Left ventricle myocardium inferior (tissue), 1 donor: ENCODE measurements around the gene PDCD10. TPM values are rescaled to one million over a fixed set of nuclear protein-coding genes. Genes with fewer than 3 reads are reported as not detected.
A peak's percentile ranks its signal among the peaks of the same experiment; 100 is the strongest.

ENCODE experiments used
- DNase-seq: peaks from one replicate; pipeline ENCODE4 v3.0.0-alpha.2; 2020
- H3K27ac ChIP-seq: fragments of 200-600 bp; replicated peaks from 2 replicates; pipeline ENCODE4 v1.8.0; 2021
- H3K27me3 ChIP-seq: fragments of 200-600 bp; 2 replicates; pipeline ENCODE4 v1.8.0; 2021; ENCODE audit warnings: low read depth
- H3K36me3 ChIP-seq: fragments of 200-600 bp; 2 replicates; pipeline ENCODE4 v1.8.0; 2021
- H3K4me1 ChIP-seq: fragments of 200-600 bp; 2 replicates; pipeline ENCODE4 v1.8.0; 2021
- H3K4me3 ChIP-seq: fragments of 200-600 bp; 2 replicates; pipeline ENCODE4 v1.8.0; 2021; ENCODE audit warnings: mild to moderate bottlenecking, moderate library complexity
- H3K9me3 ChIP-seq: fragments of 200-600 bp; replicated peaks from 2 replicates; pipeline ENCODE4 v1.8.0; 2021
- CTCF ChIP-seq: fragments of 200-600 bp; IDR thresholded peaks from 2 replicates; pipeline ENCODE4 v1.8.0; 2021; ENCODE audit warnings: antibody characterized with exemption, mild to moderate bottlenecking, borderline replicate concordance
- intact Hi-C: fragments of 100-400 bp; cut with micrococcal nuclease; formaldehyde crosslinking; loops from one replicate; pipeline ENCODE4 v1.11.0; 2022
- total RNA-seq: library from RNA; stranded (reverse); fragmentation: NEBNext Ultra II Directional; extraction: Animal tissue kit (Norgen Biotek cat#: 25700); gene quantifications from one replicate; pipeline ENCODE4 v1.2.1, GENCODE V29; 2021
- donor health status: DM: no; HTN: yes; CAD: no; lungs with severe emphysema.

Gene PDCD10
- total RNA-seq, 1 donor from 2014 or later: 35.1 TPM

- no peak for DNase-seq
- intact Hi-C loops: no loop called here
- Histone ChIP-seq H3K36me3 (no peaks in the 10 kb centered on the region), H3K4me3 (peak overlapping the region; percentile 31), H3K27me3 (no peaks in the 10 kb centered on the region), H3K9me3 (no peaks in the 10 kb centered on the region), H3K4me1 (peaks cover 15% of the 10 kb centered on the region), H3K27ac (no peak overlapping the region)
- TF ChIP-seq CTCF: no peak
Observed at GRCh38 chr3:167750272-167750971, 15.7 kb upstream of the PDCD10 start.

GRCh38 chr3:167749728-167750127 lies 15.0 kb upstream of the PDCD10 start:
- no peaks in the 10 kb centered on the region for H3K27me3 ChIP-seq

GRCh38 chr3:167749209-167749608 lies 14.5 kb upstream of the PDCD10 start:
- no peak overlapping the region for H3K27ac ChIP-seq
- intact Hi-C loops: no loop called here
- H3K36me3 ChIP-seq: no peaks in the 10 kb centered on the region
- no peak for TF ChIP-seq CTCF
- H3K4me3 ChIP-seq: no peak overlapping the region
- no peaks in the 10 kb centered on the region for H3K27me3 ChIP-seq
- H3K9me3 ChIP-seq: no peaks in the 10 kb centered on the region
- no peak for DNase-seq
- H3K4me1 ChIP-seq: peaks cover 15% of the 10 kb centered on the region

More at GRCh38 chr3:167749728-167750127, 15.0 kb upstream of the PDCD10 start:
- H3K4me1 ChIP-seq: peaks cover 15% of the 10 kb centered on the region
- no peaks in the 10 kb centered on the region for H3K36me3 ChIP-seq
- TF ChIP-seq CTCF: no peak
- no peaks in the 10 kb centered on the region for H3K9me3 ChIP-seq
- H3K27ac ChIP-seq: no peak overlapping the region
- intact Hi-C loops: no loop called here
- H3K4me3 ChIP-seq: no peak overlapping the region
- DNase-seq: no peak

GRCh38 chr3:167743799-167744198 lies 9.1 kb upstream of the PDCD10 start:
- Histone ChIP-seq H3K4me1 (no peaks in the 10 kb centered on the region), H3K36me3 (no peaks in the 10 kb centered on the region), H3K4me3 (no peak overlapping the region), H3K27me3 (no peaks in the 10 kb centered on the region), H3K9me3 (no peaks in the 10 kb centered on the region), H3K27ac (no peak overlapping the region)
- no peak for TF ChIP-seq CTCF
- intact Hi-C loops: no loop called here
- no peak for DNase-seq

- Histone ChIP-seq H3K9me3 (no peaks in the 10 kb centered on the region), H3K4me3 (no peak overlapping the region), H3K36me3 (no peaks in the 10 kb centered on the region), H3K27me3 (no peaks in the 10 kb centered on the region), H3K4me1 (no peaks in the 10 kb centered on the region), H3K27ac (no peak overlapping the region)
- no peak for TF ChIP-seq CTCF
- intact Hi-C loops: no loop called here
- DNase-seq: no peak
Observed at GRCh38 chr3:167742338-167742737, 7.6 kb upstream of the PDCD10 start.
